GM21360 (cell line): ENCODE results near the gene RELL1.
A peak's percentile ranks its signal among the peaks of the same experiment; 100 is the strongest.

ENCODE experiments used
- ATAC-seq: cut with Tn5 transposase; IDR thresholded peaks from one replicate; pipeline ENCODE4 v1.9.1; 2021; ENCODE audit warnings: mild to moderate bottlenecking, moderate library complexity; ENCODE audit not compliant: unreplicated experiment

Gene RELL1

DNA sequence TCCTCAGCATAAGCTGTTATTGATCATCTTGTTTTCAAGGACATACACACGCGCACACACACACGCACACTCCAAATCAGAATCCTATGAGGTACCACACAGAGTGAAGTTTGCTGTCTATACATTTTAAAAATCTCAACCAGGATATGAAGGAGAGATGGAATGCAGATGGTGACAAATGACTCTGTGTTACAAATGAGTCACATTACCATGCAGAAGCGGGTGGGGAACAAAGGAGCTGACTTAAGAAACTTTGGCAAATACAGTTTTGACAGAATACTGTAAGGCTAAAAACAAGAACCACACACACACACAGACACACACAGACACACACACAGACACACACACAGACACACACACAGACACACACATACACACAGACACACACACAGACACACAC, 81.7 kb downstream of the RELL1 start:
- no peak for ATAC-seq

DNA sequence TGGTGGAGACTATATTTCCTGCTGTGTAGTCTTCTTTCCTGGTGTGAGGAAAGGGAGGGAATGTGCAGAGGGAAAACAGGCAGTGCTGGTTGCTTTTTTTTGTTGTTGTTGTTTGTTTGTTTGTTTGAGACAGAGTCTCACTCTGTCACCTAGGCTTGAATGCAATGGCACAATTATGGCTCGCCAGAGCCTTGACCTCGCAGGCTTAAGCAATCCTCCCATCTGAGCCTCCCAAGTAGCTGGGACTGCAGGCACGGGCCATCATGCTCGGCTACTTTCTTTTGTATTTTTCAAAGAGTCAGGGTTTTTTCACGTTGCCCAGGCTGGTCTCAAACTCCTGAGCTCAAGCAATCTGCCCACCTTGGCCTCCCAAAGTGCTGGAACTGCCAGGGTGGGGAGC, 82.5 kb downstream of the RELL1 start:
- ATAC-seq, result no peak

DNA sequence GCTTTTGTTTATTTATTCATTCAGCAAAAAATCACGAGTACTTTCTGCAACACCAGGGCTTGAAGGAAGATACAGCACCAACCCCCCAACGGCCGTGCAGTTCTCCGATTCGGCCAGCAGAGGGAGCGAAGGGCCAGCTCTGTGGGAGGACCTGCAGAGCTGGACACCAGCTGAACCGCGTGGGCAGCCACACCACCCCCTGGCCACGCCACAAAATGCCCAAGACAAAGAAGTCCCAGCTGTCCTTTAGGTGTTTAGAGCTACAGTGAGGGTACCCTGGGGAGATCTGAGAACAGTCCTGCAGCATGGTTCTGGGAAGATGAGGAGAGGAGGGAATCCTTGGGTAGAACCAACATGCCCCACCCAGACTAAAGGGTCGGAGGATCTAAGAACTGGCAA, 83.1 kb downstream of the RELL1 start:
- ATAC-seq, result peak; percentile 66

GRCh38 chr4:37602454-37603069, 83.6 kb downstream of the RELL1 start:
- no peak for ATAC-seq

GRCh38 chr4:37601531-37601930, 84.6 kb downstream of the RELL1 start:
- ATAC-seq, result no peak

- ATAC-seq, result no peak
These were observed 86.9 kb downstream of the RELL1 start for GRCh38 chr4:37599092-37599790.

GRCh38 chr4:37597034-37597433, 89.1 kb downstream of the RELL1 start:
- ATAC-seq, result no peak

DNA sequence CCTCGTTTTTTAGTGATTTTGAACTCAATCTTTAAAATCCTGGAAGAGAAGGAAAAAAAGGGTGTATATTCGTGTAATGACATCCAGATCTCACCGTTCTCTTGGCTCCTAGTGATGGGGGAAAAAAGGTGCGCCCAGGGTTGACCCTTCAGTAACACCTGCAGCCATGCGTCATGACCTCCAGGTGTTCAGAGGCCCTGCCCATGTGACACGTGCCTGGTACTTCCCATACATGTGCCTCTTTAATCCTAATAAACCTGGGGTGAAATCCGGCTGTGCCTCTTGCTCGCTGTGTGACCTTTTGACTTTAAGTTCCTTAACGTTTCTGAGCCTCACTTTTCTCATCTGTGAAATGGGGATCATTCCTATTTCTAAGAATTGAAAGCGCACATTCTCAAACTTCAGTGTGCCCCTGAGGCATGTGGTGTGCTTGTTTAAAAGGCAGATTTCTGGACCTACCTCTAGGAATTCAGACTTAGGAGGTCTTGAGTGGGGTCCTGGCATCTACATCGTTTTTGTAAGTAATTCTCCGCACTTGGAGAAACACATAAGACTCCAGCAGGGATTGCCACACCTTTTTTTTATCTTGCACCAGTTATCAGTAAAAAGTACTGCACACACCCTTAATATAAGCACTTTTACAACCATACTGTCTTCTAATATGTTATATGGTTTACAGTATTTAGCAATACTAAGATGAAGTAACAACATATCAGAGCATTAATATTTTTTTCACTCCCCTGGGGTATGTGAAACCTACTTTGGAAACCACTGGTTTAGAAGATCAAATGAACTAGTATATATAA, 90.1 kb downstream of the RELL1 start:
- no peak for ATAC-seq

DNA sequence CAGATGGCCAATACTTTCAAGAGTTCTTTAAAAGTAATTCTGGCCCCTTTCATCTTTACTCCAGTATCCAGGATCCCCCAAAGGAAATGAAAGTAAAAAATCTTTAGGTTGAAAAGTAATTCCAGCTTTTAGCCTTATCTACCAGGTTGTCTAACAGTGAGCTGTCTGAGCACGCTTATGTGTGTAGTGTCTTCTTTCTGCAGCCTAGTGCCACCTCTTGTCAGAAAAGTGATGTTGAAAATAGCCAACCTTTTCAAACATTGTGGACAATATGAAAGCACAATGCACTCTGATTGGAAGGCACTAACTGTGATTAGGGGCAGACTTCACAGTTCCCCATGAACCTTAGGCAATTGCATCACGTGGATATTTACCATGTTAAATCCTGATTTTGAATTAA, 92.1 kb downstream of the RELL1 start:
- ATAC-seq, result no peak

- ATAC-seq, result no peak
These were observed 94.8 kb downstream of the RELL1 start for GRCh38 chr4:37591349-37591748.

GRCh38 chr4:37590016-37590415, 96.2 kb downstream of the RELL1 start:
- no peak for ATAC-seq

GRCh38 chr4:37588150-37588549, 98.0 kb downstream of the RELL1 start:
- ATAC-seq, result no peak

GRCh38 chr4:37586194-37586593, 100.0 kb downstream of the RELL1 start:
- ATAC-seq, result no peak

GRCh38 chr4:37584493-37585060, 101.6 kb downstream of the RELL1 start:
- no peak for ATAC-seq

DNA sequence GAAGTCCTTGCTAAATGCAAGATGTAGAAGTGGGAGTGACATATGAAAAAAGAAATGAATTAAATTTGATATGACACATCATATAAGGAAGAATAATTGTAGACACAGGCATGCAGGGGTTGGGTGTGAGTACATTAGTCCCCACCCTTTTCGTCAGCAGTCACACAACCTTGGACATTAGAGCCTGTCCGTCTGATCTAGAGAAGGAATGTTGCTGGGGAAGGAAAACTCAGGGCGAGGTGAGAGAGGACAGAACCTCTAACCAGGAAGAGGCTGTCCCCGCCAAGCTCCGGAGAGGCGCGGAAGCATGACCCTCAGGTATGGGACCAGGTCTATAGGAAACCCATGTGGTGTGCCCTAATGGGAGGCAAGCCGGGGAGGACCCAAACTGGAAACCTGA, 102.1 kb downstream of the RELL1 start:
- ATAC-seq, result no peak

GRCh38 chr4:37573566-37573965, 112.6 kb downstream of the RELL1 start:
- no peak for ATAC-seq

DNA sequence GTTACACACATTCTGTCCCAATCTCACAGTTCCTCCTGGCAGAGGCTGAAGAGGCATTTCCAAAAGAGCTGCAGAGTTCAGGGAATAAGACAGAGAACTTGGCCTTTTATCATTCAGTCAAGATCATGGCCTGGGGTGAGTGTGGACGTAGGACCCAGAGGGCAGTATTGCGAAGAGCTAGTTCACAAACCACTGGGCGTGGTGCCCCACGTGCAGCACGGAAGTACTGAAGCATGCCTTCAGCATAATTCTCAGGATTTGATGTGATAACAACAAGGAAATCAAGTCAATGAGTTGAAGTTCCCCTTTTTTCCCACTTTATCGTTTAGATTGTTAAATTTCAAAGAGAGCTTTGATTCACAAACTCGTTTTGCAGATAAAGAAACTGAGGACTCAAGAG, 117.7 kb downstream of the RELL1 start:
- ATAC-seq, result no peak

- no peak for ATAC-seq
These were observed 118.3 kb downstream of the RELL1 start for GRCh38 chr4:37567836-37568235.

- no peak for ATAC-seq
These were observed 123.6 kb downstream of the RELL1 start for GRCh38 chr4:37562592-37562991.

GRCh38 chr4:37561803-37562207, 124.4 kb downstream of the RELL1 start:
- ATAC-seq, result peak; percentile 82

- no peak for ATAC-seq
These were observed 124.9 kb downstream of the RELL1 start for GRCh38 chr4:37561196-37561802.
